Cerebellar cortex (tissue), 1 donor: Measurements from ENCODE around the gene OTULINL.

Source experiments
- DNase-seq: peaks from one replicate; pipeline ENCODE4 v3.0.0-alpha.2; 2015; ENCODE audit warnings: low spot score

OTULINL gene

DNA sequence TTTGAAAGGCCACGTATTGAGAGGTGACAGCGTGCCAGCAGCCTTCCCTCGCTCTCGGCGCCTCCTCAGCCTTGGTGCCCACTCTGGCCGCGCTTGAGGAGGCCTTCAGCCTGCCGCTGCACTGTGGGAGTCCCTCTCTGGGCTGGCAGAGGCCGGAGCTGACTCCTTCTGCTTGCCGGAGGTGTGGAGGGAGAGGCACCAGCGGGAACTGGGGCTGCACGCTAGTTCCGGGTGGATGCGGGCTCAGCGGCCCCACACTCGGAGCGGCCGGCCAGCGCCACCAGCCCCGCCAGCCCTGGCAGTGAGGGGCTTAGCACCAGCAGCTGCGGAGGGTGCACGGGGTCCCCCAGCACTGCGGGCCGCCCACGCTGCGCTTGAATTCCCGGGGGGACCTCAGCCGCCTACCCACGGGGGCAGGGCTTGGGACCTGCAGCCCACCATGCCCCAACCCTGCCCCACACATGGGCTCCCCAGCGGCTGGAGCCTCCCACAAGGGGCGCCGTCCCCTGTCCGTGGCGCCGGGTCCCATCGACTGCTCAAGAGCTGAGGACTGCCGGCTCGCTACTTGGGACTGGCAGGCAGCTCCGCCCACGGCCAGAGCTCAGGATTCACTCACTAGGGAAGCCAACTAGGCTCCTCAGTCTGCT, 4.4 kb upstream of the OTULINL start:
- no peak for DNase-seq

DNA sequence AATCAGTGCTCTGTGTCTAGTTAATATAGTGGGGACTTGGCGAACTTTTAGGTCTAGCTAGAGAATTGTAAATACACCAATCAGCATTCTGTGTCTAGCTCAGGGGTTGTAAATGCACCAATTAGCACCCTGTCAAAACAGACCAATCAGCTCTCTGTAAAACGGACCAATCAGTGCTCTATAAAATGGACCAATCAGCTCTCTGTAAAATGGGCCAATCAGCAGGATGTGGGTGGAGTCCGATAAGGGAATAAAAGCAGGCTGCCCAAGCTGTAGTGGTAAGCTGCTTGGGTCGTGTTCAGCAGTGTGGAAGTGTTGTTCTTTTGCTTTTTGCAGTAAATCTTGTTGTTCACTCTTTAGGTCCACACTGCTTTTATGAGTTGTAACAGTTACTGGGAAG, 3.6 kb upstream of the OTULINL start:
- DNase-seq = no peak

DNA sequence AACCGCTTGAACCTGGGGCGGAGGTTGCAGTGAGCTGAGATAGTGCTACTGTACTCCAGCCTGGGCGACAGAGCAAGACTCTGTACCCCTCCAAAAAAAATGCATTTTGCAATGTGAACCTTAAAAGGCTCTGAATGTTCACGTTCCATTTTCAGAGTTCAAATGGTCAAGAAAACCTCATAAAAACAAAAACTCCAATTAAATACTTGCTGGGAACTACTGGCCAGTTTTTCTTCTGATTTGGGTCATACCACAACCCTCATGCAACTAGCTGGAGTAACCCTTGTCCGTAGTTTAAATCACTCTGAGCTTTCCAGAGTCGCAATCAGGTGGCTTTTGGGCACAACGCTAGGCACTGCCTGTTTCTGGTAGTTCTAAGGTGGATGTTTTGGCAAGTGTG, 2.3 kb upstream of the OTULINL start:
- DNase-seq = no peak

DNA sequence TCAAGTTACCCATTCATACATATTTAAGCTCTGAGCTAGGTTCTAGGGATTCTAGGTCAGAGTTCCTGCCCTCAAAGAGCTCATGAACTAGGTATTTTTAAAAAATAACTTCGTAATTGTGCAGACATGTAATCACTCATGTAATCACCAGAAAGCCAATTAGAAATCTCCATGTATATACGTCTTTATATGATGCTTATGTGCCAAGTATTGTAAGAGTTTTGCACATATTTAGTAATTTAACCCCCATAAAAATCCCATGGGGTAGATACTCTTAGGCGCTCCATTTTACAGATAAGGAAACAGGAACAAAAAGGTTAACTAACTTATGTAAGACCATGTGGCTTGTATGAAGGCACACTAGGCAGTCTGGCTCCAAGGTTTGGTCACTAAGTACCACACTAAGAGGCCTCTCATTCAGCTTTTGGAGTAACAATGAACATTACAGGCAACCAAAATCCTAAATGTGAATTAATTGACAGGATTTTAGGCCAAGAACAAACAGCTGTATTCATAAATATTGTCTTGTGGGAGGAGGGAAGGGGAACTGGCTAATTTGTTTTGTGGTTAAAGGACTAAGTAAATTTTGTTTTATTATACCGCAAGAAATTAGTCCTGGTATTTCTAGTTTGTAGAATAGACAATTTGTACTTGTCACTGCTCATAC, 1.7 kb upstream of the OTULINL start:
- no peak for DNase-seq

DNA sequence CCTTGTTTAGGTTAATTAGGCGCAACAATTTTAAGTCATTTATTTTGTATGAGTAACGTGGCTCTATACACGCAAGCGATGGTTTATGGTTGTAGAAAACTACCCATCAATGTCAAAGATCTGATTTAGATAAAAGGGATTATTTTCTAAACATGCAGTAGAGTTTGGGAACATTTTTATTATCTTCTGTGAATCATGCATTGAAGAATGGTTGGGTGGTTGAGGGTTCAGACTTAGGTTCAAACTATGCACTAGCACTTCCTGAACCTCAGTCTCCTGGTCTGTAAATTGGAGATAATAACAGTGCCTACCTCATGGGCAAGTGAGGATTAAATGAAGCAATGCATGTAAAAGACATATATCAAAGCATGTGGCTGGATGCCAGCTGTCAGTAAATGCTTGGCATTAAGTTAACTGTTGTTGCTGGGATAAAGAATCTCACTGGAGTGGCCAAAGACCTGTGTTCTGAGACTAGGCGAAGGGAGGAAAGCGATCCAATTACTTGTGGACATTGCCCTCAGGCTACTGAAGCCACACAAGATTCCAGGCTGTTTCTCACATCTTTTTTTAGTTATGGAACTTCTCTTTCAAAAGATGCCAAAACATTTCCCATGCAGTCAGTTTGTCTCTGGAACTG, 1.1 kb upstream of the OTULINL start:
- DNase-seq = no peak

- peak; percentile 49 for DNase-seq
Measured at GRCh38 chr5:14581891-14582796, 552 bp downstream of the OTULINL start.

DNA sequence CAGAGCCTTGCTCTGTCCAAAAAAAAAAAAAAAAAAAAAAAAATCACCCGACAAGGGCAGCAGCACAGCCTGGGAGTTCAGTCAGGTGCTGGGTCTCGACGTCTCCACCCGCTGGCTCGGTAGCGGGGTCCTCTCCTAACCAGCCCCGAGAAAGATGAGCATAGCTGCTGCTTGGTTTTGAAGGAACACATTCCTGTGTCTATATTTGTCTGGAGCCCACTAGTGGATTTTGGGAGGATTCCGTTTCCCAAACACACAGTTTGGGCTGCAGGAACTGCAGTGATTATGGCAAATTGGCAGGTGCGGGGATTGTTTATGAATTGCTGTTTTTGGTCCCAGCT, 1.2 kb downstream of the OTULINL start:
- DNase-seq = peak; percentile 63

GRCh38 chr5:14584848-14585247, 3.3 kb downstream of the OTULINL start:
- no peak for DNase-seq

- DNase-seq = no peak
Measured at GRCh38 chr5:14587150-14587549, 5.6 kb downstream of the OTULINL start.

DNA sequence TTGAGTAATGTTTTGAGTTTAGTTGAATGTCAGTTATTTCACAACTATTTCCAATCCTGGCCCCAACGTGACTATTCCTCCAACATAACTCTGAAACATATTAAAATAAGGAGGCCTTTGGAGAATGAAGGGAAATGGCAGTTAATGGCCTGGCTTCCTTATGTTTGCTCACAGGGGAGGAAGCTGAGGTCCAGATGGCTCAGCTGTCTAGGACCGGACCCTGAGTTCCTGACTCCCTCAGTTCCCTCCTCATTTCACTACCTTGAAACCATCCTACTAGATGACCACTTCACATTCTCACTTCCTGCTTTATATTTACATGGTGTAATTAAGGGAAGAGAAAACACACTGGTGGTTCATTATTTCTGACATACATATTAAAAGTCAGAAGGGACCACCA, 6.6 kb downstream of the OTULINL start:
- DNase-seq = no peak

GRCh38 chr5:14588758-14589543, 7.4 kb downstream of the OTULINL start:
- no peak for DNase-seq

GRCh38 chr5:14590949-14591348, 9.4 kb downstream of the OTULINL start:
- DNase-seq = no peak

- DNase-seq = no peak
Measured at GRCh38 chr5:14591548-14591947, 10.0 kb downstream of the OTULINL start.

- DNase-seq = no peak
Measured at GRCh38 chr5:14593326-14594021, 11.9 kb downstream of the OTULINL start.

- no peak for DNase-seq
Measured at GRCh38 chr5:14594378-14595074, 12.9 kb downstream of the OTULINL start.

GRCh38 chr5:14595189-14595588, 13.6 kb downstream of the OTULINL start:
- no peak for DNase-seq

DNA sequence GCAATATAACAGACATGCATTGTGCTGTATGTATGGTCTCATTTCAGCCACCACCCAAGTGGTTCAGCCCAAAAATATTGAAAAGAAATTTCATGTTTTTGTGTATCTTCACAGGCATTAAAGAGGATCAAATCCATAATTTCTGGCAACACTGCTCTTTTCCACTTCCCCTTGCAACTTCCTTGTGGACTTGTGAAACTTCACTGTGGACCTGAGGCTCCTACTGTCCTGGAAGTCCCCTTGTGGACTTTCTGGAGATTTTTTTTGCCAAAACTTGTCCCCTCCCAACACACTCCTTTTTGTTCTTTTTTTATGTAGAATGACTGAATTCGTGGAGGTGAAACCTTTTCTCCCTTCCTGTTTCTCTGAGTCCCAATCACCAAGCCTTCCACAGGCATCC, 14.3 kb downstream of the OTULINL start:
- no peak for DNase-seq

- no peak for DNase-seq
Measured at GRCh38 chr5:14597080-14597479, 15.5 kb downstream of the OTULINL start.

GRCh38 chr5:14598225-14598624, 16.6 kb downstream of the OTULINL start:
- DNase-seq = no peak

DNA sequence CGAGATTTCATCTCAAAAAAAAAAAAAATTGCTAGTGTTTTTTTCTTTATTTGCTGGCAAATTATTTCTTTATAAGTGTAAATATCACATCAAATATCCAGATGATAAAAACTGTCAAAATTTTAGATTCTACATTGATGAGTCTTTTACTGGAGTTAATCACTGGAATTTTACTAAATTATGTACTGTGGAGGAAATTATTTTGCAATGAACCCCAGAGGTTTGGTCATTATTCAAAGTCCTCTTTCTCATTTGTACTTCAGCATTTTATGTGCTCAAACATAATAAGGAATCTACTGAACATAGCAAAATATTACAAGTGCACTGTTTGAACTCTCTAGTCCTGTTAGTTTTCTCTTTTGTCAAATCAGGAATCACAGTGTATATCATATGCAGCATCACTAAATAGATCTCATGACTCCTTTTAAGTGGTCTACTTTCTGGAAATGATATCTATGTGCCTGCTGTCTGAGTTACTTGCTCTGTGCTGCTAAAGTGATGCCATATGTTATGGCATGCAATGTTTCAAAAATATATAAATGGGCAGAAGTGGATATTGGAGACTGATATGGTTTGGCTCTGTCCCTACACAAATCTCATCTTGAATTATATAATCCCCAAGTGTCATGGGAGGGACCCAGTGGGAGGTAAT, 18.0 kb downstream of the OTULINL start:
- DNase-seq = no peak
